HG02623 (cell line): ENCODE results near the gene KIDINS220.

Source experiments
- ATAC-seq: cut with Tn5 transposase; IDR thresholded peaks from one replicate; pipeline ENCODE4 v1.9.1; 2021; ENCODE audit warnings: moderate library complexity; ENCODE audit not compliant: unreplicated experiment

KIDINS220 gene

GRCh38 chr2:8805278-8806210, 31.9 kb downstream of the KIDINS220 start:
- no peak for ATAC-seq

- peak; percentile 97 for ATAC-seq
Observed at GRCh38 chr2:8803658-8804379, 33.6 kb downstream of the KIDINS220 start.

- ATAC-seq, result no peak
Observed at GRCh38 chr2:8802741-8803140, 34.7 kb downstream of the KIDINS220 start.

GRCh38 chr2:8800821-8801220, 36.6 kb downstream of the KIDINS220 start:
- ATAC-seq, result no peak

- no peak for ATAC-seq
Observed at GRCh38 chr2:8800218-8800617, 37.2 kb downstream of the KIDINS220 start.

GRCh38 chr2:8799004-8799403, 38.4 kb downstream of the KIDINS220 start:
- ATAC-seq, result no peak

- ATAC-seq, result no peak
Observed at GRCh38 chr2:8798393-8798792, 39.0 kb downstream of the KIDINS220 start.

- no peak for ATAC-seq
Observed at GRCh38 chr2:8797682-8798081, 39.7 kb downstream of the KIDINS220 start.

- ATAC-seq, result peak; percentile 60
Observed at GRCh38 chr2:8796878-8797550, 40.4 kb downstream of the KIDINS220 start.

GRCh38 chr2:8796315-8796848, 41.0 kb downstream of the KIDINS220 start:
- ATAC-seq, result no peak

GRCh38 chr2:8794923-8795825, 42.2 kb downstream of the KIDINS220 start:
- no peak for ATAC-seq

GRCh38 chr2:8790739-8791162, 46.7 kb downstream of the KIDINS220 start:
- peak; percentile 52 for ATAC-seq

GRCh38 chr2:8786463-8786862, 51.0 kb downstream of the KIDINS220 start:
- no peak for ATAC-seq

GRCh38 chr2:8779795-8780671, 57.4 kb downstream of the KIDINS220 start:
- ATAC-seq, result no peak

GRCh38 chr2:8774371-8774770, 63.0 kb downstream of the KIDINS220 start:
- ATAC-seq, result no peak

- no peak for ATAC-seq
Observed at GRCh38 chr2:8767324-8767723, 70.1 kb downstream of the KIDINS220 start.

GRCh38 chr2:8761529-8762164, 75.8 kb downstream of the KIDINS220 start:
- ATAC-seq, result no peak

GRCh38 chr2:8756716-8757115, 80.7 kb downstream of the KIDINS220 start:
- ATAC-seq, result no peak

- ATAC-seq, result no peak
Observed at GRCh38 chr2:8756230-8756629, 81.2 kb downstream of the KIDINS220 start.
